HepG2 (cell line): ENCODE results near the gene PHKG2. TPM values are rescaled to one million over a fixed set of nuclear protein-coding genes. Genes with fewer than 3 reads are reported as not detected.

Experiments
- ARNT ChIP-seq: fragments of 450-650 bp; IDR thresholded peaks from 2 replicates; pipeline ENCODE4 v1.6.1; 2017
- ATF4 ChIP-seq, 2 experiments: fragments of 450-650 bp in 1 of 2; sonication (generic) in 1 of 2; formaldehyde crosslinking; IDR thresholded peaks; 2 replicates each; pipeline versions ENCODE4 v1.5.0 to v1.8.0; 2020 to 2022; ENCODE audit warnings: mild to moderate bottlenecking in 1 of 2, missing genetic modification reagents in 1 of 2
- CENPBD1 ChIP-seq: sonication (generic); formaldehyde crosslinking; IDR thresholded peaks from 2 replicates; pipeline ENCODE4 v1.8.0; 2022; ENCODE audit warnings: missing genetic modification reagents, low read depth, mild to moderate bottlenecking, borderline replicate concordance
- FOSL1 ChIP-seq: sonication (generic); formaldehyde crosslinking; IDR thresholded peaks from 2 replicates; pipeline ENCODE4 v1.9.0; 2021; ENCODE audit warnings: missing genetic modification reagents, borderline replicate concordance
- FUBP1 ChIP-seq: sonication (generic); formaldehyde crosslinking; IDR thresholded peaks from 2 replicates; pipeline ENCODE4 v1.5.1; 2020; ENCODE audit warnings: missing genetic modification reagents, mild to moderate bottlenecking, borderline replicate concordance
- KMT2B ChIP-seq: IDR thresholded peaks from 2 replicates; pipeline ENCODE4 v1.6.1; 2016; ENCODE audit warnings: missing genetic modification reagents, missing compliant biosample characterization
- MLLT10 ChIP-seq: sonication (generic); formaldehyde crosslinking; IDR thresholded peaks from 2 replicates; pipeline ENCODE4 v1.4.0; 2020; ENCODE audit warnings: missing genetic modification reagents
- NFKBIZ ChIP-seq: IDR thresholded peaks from 2 replicates; pipeline ENCODE4 v1.6.1; 2018; ENCODE audit warnings: missing genetic modification reagents, missing compliant biosample characterization
- NKX3-1 ChIP-seq: sonication (generic); formaldehyde crosslinking; IDR thresholded peaks from 2 replicates; pipeline ENCODE4 v1.5.0; 2020; ENCODE audit warnings: missing genetic modification reagents
- PHF8 ChIP-seq: sonication (generic); formaldehyde crosslinking; IDR thresholded peaks from 2 replicates; pipeline ENCODE4 v1.5.0; 2020; ENCODE audit warnings: missing genetic modification reagents
- RAD21 ChIP-seq: fragments of 450-650 bp; formaldehyde crosslinking; IDR thresholded peaks from 2 replicates; pipeline ENCODE4 v1.5.0; 2020; ENCODE audit warnings: mild to moderate bottlenecking
- SMAD9 ChIP-seq: sonication (generic); formaldehyde crosslinking; IDR thresholded peaks from 2 replicates; pipeline ENCODE4 v1.5.1; 2020; ENCODE audit warnings: mild to moderate bottlenecking, missing genetic modification reagents
- THAP9 ChIP-seq: sonication (generic); formaldehyde crosslinking; IDR thresholded peaks from 2 replicates; pipeline ENCODE4; 2020; ENCODE audit warnings: missing genetic modification reagents, mild to moderate bottlenecking, borderline replicate concordance
- THRA ChIP-seq: sonication (generic); formaldehyde crosslinking; IDR thresholded peaks from 2 replicates; pipeline ENCODE4 v1.4.0; 2020; ENCODE audit warnings: missing genetic modification reagents, borderline replicate concordance
- ZBTB37 ChIP-seq: sonication (generic); formaldehyde crosslinking; IDR thresholded peaks from 2 replicates; pipeline ENCODE4 v1.4.0; 2020; ENCODE audit warnings: mild to moderate bottlenecking, missing genetic modification reagents
- ZFP41 ChIP-seq: sonication (generic); formaldehyde crosslinking; IDR thresholded peaks from 2 replicates; pipeline ENCODE4 v1.4.0; 2020; ENCODE audit warnings: mild to moderate bottlenecking, missing genetic modification reagents, borderline replicate concordance
- ZNF17 ChIP-seq: sonication (generic); formaldehyde crosslinking; IDR thresholded peaks from 2 replicates; pipeline ENCODE4 v1.5.0; 2020; ENCODE audit warnings: mild to moderate bottlenecking, missing genetic modification reagents
- ZNF564 ChIP-seq: sonication (generic); formaldehyde crosslinking; IDR thresholded peaks from 2 replicates; pipeline ENCODE4 v1.8.1; 2023; ENCODE audit warnings: mild to moderate bottlenecking, missing genetic modification reagents
- ZNF616 ChIP-seq: sonication (generic); formaldehyde crosslinking; IDR thresholded peaks from 2 replicates; pipeline ENCODE4 v1.5.0; 2020; ENCODE audit warnings: low read depth, mild to moderate bottlenecking, missing genetic modification reagents
- polyA plus RNA-seq, 8 experiments: library from polyadenylated mRNA; depleted of rRNA in 3 of 8; stranded (reverse) in 7 of 8; unstranded in 1 of 8; fragments of >200 nt; fragmentation: Illumina TruSeq in 4 of 8; extraction: Trizol in 4 of 8; gene quantifications; 2 replicates each; pipeline versions ENCODE4 v1.2.1 to v1.2.3, GENCODE V29; 2011 to 2016; ENCODE audit warnings: low read depth in 4 of 8, missing spikeins in 1 of 8, mixed read lengths in 1 of 8; ENCODE audit not compliant: insufficient read depth in 1 of 8
- total RNA-seq, 5 experiments: library from RNA; depleted of rRNA; stranded (reverse); fragments of >200 nt; fragmentation: Illumina TruSeq; extraction: Trizol; gene quantifications; 2 replicates each; pipeline ENCODE4 v1.2.3, GENCODE V29; 2016; ENCODE audit warnings: low read depth in 1 of 5

PHKG2 gene
- total and polyA plus RNA-seq, 2 of the 13 experiments (the other 11 are each of a cell fraction or from before 2014, with no cell fraction given): 37.4 to 42.1 TPM

- no peak for TF ChIP-seq FUBP1
- 0 out of 2 replicates have a peak, but pooled peaks have one; percentile 64 for TF ChIP-seq NKX3-1 (CRISPR knock-in tag)
- TF ChIP-seq FOSL1: no peak
- no peak for TF ChIP-seq ZBTB37
- TF ChIP-seq SMAD9: no peak
- peak; percentile 27; the same call in 1 of the 2 replicates for TF ChIP-seq CENPBD1 (CRISPR knock-in tag)
- peak; percentile 99 for TF ChIP-seq THAP9 (CRISPR knock-in tag)
- no peak for TF ChIP-seq ZNF17
- TF ChIP-seq MLLT10 (CRISPR knock-in tag): no peak
- TF ChIP-seq RAD21 (CRISPR knock-in tag): peak; percentile 24; the same call in 1 of the 2 replicates
- TF ChIP-seq ZFP41 (CRISPR knock-in tag): no peak; the same call in 1 of the 2 replicates
- TF ChIP-seq KMT2B: no peak; the same call in none of the 2 replicates
- no peak for TF ChIP-seq ARNT
- TF ChIP-seq ZNF616 (CRISPR knock-in tag): no peak
- TF ChIP-seq ATF4 (CRISPR knock-in tag; IDR thresholded peaks at IDR 0.05): no peak
- TF ChIP-seq THRA (CRISPR knock-in tag): peak; percentile 71; the same call in 1 of the 2 replicates
- peak; percentile 88 for TF ChIP-seq PHF8
- TF ChIP-seq ZNF564: peak; percentile 74; the same call in 1 of the 2 replicates
- peak; percentile 36; the same call in 1 of the 2 replicates for TF ChIP-seq NFKBIZ (CRISPR knock-in tag)
Measured at GRCh38 chr16:30761928-30762902, 14.0 kb downstream of the PHKG2 start, which contains the start of the genes CFAP119 and RNF40 (continued).
